GM18951 (cell line): ENCODE measurements around the gene NFE2L2.
"Not testable (repeated sequence)": the region's sequence is repeated elsewhere in the genome, so short reads cannot be mapped to it uniquely, and the experiment has no call there.

Experiments
- POLR2A ChIP-seq: IDR thresholded peaks from 4 replicates; pipeline ENCODE4 v1.6.1; 2011; ENCODE audit warnings: mild to moderate bottlenecking; ENCODE audit not compliant: insufficient read length, insufficient read depth; ENCODE audit errors: extremely low read depth
- in situ Hi-C: fragments of 300-500 bp; cut with MboI; formaldehyde crosslinking; loops from one replicate; pipeline ENCODE4 v1.12.0; 2022; ENCODE audit warnings: low sequenced_read_pairs, mixed read lengths, inconsistent platforms; ENCODE audit not compliant: unreplicated experiment

The NFE2L2 gene

GRCh38 chr2:177211169-177211568 is 53.4 kb downstream of the NFE2L2 start:
- in situ Hi-C loops: no loop called here
- no peak for TF ChIP-seq POLR2A

GRCh38 chr2:177207101-177207500 is 57.4 kb downstream of the NFE2L2 start:
- in situ Hi-C loops: no loop called here
- no peak for TF ChIP-seq POLR2A

- no peak for TF ChIP-seq POLR2A
- in situ Hi-C loops: no loop called here
Measured at GRCh38 chr2:177204417-177204816, 60.1 kb downstream of the NFE2L2 start.

DNA sequence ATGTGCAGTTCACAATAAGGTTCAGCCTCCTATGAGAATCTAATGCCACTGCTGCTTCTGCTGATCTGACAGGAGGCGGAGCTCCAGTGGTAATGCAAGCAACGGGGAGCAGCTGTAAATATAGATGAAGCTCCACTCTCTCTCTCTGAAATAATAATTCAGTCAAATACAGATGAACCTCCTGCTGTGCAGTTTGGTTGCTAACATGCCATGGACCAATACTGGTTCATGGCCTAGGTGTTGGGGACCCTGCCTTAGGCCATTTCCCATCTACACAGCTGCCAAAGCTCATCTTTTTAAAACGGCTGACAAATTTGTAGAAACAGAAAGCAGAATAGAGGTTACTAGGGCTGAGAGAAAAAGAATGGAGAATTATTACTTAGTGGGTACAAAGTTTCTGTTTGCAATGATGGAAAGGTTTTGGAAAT is 62.6 kb downstream of the NFE2L2 start:
- no peak for TF ChIP-seq POLR2A
- in situ Hi-C loops: no loop called here

GRCh38 chr2:177200419-177200818 is 64.1 kb downstream of the NFE2L2 start:
- in situ Hi-C loops: not testable (repeated sequence)

GRCh38 chr2:177195194-177195593 is 69.3 kb downstream of the NFE2L2 start:
- no peak for TF ChIP-seq POLR2A
- in situ Hi-C loops: no loop called here

DNA sequence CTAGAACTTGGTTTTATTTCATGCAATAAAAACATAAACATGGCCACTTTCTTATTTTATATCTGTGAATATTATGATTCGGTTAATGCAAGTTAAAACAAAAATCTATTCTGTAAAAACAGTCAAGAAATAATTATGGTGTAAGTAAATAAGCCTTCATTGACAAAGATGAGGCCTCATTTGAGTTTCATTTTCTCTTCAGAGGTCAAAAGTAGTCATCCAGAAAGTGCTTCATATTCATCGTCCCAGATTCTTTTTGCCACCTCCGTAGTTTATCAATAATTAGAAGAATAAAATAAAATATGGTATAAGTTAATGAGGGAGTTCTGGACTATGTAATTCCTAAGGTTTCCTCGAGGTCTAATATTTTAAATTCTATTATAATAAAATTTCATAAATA is 71.3 kb downstream of the NFE2L2 start:
- in situ Hi-C loops: no loop called here
- TF ChIP-seq POLR2A: no peak

GRCh38 chr2:177192788-177193187 is 71.7 kb downstream of the NFE2L2 start:
- in situ Hi-C loops: no loop called here

DNA sequence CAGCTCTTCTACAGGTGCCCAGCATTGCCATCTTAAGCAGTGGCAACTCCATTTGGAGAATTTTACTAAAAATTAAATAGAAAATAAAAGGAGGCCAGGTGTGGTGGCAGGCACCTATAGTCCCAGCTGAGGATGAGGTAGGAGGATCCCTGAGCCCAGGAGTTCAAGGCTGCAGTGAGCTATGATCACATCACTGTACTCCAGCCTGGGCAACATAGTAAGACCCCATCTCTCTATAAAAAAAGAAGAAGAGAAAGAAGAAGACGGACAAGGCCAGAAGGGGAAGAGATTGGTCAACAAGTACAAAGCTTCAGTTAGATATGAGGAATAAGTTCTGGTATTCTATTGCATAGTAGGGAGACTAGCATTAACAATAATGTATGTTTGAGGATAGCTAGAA is 73.6 kb downstream of the NFE2L2 start:
- no peak for TF ChIP-seq POLR2A
- in situ Hi-C loops: no loop called here

More at GRCh38 chr2:177192788-177193187, 71.7 kb downstream of the NFE2L2 start:
- TF ChIP-seq POLR2A: no peak

DNA sequence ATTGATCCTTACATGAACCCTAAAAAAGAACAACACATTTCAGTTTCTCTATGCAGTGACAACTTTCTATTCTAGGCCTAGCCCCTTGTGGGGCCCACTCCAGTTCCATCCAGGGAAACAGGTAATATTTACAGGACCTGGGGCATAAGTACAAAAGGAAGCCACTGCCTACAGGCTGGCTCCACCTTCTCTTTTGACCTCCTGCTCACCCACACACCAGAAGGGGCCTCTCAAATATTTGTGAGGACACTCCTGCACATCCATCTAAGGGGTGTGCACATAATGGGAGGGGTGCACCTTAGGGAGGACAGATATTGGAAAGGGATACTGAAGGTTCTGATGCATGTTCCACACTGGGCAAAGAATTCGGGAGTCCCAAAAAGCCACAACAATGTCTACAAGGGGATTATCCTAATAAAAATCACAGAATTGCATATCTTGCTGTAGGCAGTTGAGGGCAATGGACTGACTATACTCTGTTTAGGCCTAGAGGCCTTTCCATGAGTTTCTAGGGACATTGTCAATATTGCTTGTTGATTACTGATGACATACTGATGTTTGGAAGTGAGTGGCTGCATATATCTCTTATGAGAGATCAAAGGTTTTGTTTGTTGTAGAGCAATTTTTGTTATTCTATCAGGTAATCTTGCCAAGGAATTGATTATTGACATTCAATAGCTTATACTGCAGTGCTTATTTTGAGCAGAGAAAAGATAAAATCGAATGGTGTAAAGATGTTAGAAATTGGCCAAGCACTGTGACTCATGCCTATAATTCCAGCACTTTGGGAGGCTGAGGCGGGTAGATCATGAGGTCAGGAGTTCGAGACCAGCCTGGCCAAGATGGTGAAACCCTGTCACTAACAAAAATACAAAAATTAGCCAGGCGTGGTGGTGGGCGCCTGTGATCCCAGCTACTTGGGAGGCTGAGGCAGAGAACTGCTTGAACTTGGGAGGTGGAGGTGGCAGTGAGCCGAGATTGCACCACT is 75.8 kb downstream of the NFE2L2 start:
- in situ Hi-C loops: no loop called here

GRCh38 chr2:177187631-177188312 is 76.8 kb downstream of the NFE2L2 start:
- in situ Hi-C loops: no loop called here
- TF ChIP-seq POLR2A: no peak

More for the DNA sequence above, 75.8 kb downstream of the NFE2L2 start:
- no peak for TF ChIP-seq POLR2A

GRCh38 chr2:177186038-177186437 is 78.5 kb downstream of the NFE2L2 start:
- in situ Hi-C loops: not testable (repeated sequence)

DNA sequence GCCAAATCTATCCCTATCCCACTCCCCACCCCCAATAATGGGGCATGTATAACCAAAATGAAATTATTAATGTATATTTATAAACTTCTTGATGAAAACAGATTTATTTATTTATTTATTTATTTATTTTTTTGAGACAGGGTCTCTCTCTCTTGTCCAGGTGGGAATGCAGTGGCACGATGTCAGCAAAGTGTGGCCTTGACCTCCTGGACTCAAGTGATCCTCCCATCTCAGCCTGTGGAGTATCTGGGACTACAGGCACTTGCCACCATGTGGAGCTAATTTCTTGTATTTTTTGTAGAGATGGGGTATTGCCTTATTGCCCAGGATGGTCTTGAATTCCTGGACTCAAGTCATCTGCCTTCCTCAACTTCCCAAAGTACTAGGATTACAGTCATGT is 79.9 kb downstream of the NFE2L2 start:
- in situ Hi-C loops: no loop called here
- TF ChIP-seq POLR2A: no peak

DNA sequence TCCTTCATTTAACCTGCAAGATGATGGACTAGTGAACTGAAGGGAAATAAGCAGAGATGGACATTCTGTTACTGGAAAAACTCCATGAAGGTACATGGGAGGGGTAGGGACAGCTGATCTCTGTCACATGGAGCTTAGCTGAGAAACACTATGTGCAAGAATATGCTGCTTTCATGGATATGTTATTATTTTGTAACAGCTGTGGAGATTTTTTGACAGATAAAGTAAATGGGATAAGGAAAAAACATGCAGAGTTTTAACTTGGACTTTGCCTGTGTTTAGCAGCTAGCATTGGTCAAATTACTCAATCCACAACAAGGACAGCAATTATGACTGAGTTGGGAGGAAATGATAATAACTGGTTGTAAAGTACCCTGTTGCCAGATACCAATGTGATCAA is 80.7 kb downstream of the NFE2L2 start:
- in situ Hi-C loops: no loop called here
- no peak for TF ChIP-seq POLR2A
